ENCODE data around the gene LCTL. TPM values are rescaled to one million over a fixed set of nuclear protein-coding genes. Genes with fewer than 3 reads are reported as not detected.

Gene LCTL, protein sequence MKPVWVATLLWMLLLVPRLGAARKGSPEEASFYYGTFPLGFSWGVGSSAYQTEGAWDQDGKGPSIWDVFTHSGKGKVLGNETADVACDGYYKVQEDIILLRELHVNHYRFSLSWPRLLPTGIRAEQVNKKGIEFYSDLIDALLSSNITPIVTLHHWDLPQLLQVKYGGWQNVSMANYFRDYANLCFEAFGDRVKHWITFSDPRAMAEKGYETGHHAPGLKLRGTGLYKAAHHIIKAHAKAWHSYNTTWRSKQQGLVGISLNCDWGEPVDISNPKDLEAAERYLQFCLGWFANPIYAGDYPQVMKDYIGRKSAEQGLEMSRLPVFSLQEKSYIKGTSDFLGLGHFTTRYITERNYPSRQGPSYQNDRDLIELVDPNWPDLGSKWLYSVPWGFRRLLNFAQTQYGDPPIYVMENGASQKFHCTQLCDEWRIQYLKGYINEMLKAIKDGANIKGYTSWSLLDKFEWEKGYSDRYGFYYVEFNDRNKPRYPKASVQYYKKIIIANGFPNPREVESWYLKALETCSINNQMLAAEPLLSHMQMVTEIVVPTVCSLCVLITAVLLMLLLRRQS
- total RNA-seq: not detected
- not detected for polyA plus RNA-seq
- long read RNA-seq, donor 1: 0 reads
- long read RNA-seq, donor 2: 0 reads

GRCh38 chr15:66565741-66566144 lies at the start of gene LCTL:
LCTL (minus strand) TSS chr15:66565998; CDS start chr15:66565365, 633 bp downstream.
- peak; percentile 19 for DNase-seq
- H3K27me3 ChIP-seq (replicated peaks in 1 of 7): no peaks in the 10 kb centered on the region
- 74 to 81% (median 78%) methylated on average over 12 to 14 of the region's 14 CpGs for WGBS, 5 donors
- H3K27ac ChIP-seq: no peak within 1 kb of the TSS
- no peak within 1 kb of the TSS for H3K4me3 ChIP-seq
- TF ChIP-seq POLR2AphosphoS5 (IDR thresholded peaks at IDR 0.05) (no peak), POLR2A (IDR thresholded peaks at IDR 0.05) (no peak)
- TF ChIP-seq, protein P1, sequence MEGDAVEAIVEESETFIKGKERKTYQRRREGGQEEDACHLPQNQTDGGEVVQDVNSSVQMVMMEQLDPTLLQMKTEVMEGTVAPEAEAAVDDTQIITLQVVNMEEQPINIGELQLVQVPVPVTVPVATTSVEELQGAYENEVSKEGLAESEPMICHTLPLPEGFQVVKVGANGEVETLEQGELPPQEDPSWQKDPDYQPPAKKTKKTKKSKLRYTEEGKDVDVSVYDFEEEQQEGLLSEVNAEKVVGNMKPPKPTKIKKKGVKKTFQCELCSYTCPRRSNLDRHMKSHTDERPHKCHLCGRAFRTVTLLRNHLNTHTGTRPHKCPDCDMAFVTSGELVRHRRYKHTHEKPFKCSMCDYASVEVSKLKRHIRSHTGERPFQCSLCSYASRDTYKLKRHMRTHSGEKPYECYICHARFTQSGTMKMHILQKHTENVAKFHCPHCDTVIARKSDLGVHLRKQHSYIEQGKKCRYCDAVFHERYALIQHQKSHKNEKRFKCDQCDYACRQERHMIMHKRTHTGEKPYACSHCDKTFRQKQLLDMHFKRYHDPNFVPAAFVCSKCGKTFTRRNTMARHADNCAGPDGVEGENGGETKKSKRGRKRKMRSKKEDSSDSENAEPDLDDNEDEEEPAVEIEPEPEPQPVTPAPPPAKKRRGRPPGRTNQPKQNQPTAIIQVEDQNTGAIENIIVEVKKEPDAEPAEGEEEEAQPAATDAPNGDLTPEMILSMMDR (IDR thresholded peaks at IDR 0.05 in 8 of 11, conservative IDR thresholded peaks at IDR 0.05 in 3 of 11): no peak
- intact Hi-C loops (cut with DNase I; ENCODE audit: low total_unique reads): no loop called here
- no peaks in the 10 kb centered on the region for H3K36me3 ChIP-seq
- H3K9me3 ChIP-seq: no peaks in the 10 kb centered on the region
- peaks cover 0 to 10% (median 3%) of the 10 kb centered on the region in 6 donors for H3K4me1 ChIP-seq

GRCh38 chr15:66614951-66615760 lies 49.4 kb upstream of the LCTL start:
- Histone ChIP-seq H3K36me3 (no peaks in the 10 kb centered on the region), H3K27me3 (replicated peaks in 1 of 7) (peaks cover 0 to 8% (median 0%) of the 10 kb centered on the region in 7 donors), H3K4me1 (peaks cover 8 to 68% (median 46%) of the 10 kb centered on the region in 6 donors), H3K4me3 (no peak overlapping the region), H3K27ac (peak overlapping the region in 4 of 8 donors; percentile 18 to 49 (median 44)), H3K9me3 (no peaks in the 10 kb centered on the region)
- TF ChIP-seq POLR2AphosphoS5 (IDR thresholded peaks at IDR 0.05): no peak
- TF ChIP-seq, protein P1 (IDR thresholded peaks at IDR 0.05 in 8 of 11, conservative IDR thresholded peaks at IDR 0.05 in 3 of 11): no peak
- TF ChIP-seq POLR2A (IDR thresholded peaks at IDR 0.05): no peak
- WGBS, 5 donors: 49 to 61% (median 54%) methylated on average over 8 of the region's 8 CpGs
- DNase-seq: peak; percentile 72
- intact Hi-C loops (cut with DNase I; ENCODE audit: low total_unique reads): loop anchor here (5.0 kb wide), 1 partner anchor 237 kb away; no protein-coding TSS in a partner anchor

- no peak for DNase-seq
- no peaks in the 10 kb centered on the region for H3K9me3 ChIP-seq
- H3K27ac ChIP-seq: peak overlapping the region in 3 of 8 donors; percentile 43 to 49 (median 44)
- WGBS, 5 donors: 85 to 95% (median 90%) methylated on average over 5 of the region's 5 CpGs
- no peak overlapping the region for H3K4me3 ChIP-seq
- intact Hi-C loops (cut with DNase I; ENCODE audit: low total_unique reads): no loop called here
- no peaks in the 10 kb centered on the region for H3K36me3 ChIP-seq
- peaks cover 8 to 65% (median 45%) of the 10 kb centered on the region in 6 donors for H3K4me1 ChIP-seq
- H3K27me3 ChIP-seq (replicated peaks in 1 of 7): peaks cover 0 to 3% (median 0%) of the 10 kb centered on the region in 7 donors
- TF ChIP-seq POLR2A (IDR thresholded peaks at IDR 0.05) (no peak), POLR2AphosphoS5 (IDR thresholded peaks at IDR 0.05) (no peak)
- TF ChIP-seq, protein P1 (IDR thresholded peaks at IDR 0.05 in 8 of 11, conservative IDR thresholded peaks at IDR 0.05 in 3 of 11): no peak
These were observed 48.7 kb upstream of the LCTL start for GRCh38 chr15:66614456-66614855.
